Measurements from ENCODE around the gene CTBP1.

Gene CTBP1

DNA sequence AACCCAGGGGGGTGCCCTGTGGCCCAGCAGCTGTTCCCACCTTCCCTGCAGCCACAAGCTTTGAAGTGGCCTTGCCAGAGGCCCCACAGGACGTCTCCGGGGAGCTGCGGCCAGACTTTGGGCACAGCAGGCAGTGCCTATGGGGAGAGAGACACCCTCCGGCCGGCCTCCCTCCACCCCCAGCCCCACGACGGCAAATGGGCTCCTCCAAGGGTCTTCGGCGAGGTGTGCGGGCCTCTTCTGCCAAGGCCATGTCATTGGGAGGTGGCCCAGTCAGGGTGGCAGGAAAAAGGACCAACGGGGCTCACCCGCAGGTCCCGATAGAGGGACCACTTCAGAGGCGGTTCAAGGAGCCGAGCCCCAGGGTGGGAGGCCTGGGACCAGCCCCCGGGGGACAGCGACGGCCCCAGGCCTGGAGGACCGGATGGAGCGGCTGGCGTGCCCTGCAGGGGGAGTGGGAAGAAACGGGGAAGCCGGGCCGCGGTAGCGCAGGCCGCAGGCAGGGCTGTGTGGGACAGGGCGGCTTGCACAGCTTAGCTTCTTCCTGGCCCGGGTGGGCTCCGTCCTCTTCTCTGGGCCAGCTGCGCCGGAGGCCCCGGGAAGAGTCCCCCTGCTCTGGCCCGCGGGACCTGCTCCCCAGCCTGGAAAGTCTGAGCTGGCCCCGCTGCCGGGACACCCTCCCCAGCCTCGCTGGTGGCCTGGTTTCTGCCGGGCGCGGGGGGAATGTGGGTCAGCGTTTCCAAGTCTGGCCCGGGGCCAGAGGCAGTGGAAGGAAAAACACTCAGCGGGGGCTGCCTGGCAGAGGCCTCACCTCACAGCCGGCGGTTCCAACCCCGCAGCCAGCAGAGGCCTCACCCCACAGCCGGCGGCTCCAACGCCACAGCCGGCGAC is 54.7 kb downstream of the CTBP1 start:
- FAIRE-seq: no peak

DNA sequence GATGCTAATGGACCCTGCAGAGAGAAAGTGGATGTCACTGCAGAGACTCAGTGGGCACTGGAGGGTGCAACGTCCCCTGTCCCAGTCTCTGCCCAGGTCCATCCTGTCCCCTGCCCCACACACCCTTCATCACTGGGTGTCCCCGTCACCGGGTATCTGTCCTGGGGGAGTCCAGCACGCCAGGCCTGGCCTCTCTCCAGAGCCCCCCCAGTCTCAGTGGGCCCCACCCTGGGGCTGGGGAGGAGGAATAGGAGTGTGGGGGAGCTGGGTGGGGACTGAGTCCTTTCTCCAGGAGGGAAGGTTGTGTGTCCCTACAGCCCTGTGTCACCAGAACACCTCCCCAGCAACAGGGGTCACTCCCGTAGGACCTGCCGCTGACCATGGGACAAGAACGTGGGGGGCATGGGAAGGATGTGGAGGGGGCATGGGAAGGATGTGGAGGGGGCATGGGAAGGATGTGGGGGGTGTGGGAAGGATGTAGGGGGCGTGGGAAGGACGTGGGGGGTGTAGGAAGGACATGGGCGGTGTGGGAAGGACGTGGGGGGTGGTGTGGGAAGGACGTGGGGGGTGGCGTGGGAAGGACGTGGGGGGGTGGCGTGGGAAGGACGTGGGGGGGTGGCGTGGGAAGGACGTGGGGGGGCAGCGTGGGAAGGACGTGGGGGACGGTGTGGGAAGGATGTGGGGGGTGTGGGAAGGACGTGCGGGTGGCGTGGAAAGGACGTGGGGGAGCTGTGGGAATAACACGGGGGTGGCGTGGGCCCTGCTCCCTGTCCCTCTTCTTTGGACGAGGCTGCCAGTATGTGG is 55.5 kb downstream of the CTBP1 start:
- no peak for FAIRE-seq

DNA sequence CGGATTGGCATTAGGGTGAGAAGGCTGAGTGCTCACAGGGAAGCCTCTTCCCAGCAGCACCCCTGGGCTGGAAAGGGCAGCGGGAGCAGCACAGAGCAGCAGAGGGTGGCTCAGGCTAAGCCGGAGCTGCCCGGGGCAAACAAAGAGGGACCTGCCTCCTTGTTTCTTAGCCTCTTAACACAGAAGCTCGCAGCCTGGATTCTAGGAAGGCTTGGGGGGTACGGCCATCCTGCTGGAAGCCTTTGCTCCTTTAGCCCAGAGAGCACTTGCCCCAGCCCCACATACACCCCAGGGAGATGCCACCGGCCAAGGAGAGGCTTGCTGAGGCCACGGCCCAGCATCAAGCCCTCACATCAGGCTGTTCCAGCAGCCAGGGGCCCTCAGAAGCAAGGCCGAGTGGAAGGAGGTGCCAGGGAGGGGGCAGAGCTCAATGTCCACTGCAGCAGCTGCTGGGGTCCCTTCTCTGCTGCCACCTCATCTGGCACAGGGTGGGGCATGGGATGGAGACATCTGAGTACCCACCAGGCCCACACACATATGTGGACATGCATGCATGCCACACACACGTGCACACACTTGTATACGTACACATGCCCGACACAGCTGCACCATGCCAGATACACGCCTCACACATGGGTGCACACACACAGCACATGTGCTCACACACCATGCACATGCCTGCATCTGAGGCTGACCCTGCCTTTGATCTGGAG is 56.3 kb downstream of the CTBP1 start:
- no peak for FAIRE-seq

DNA sequence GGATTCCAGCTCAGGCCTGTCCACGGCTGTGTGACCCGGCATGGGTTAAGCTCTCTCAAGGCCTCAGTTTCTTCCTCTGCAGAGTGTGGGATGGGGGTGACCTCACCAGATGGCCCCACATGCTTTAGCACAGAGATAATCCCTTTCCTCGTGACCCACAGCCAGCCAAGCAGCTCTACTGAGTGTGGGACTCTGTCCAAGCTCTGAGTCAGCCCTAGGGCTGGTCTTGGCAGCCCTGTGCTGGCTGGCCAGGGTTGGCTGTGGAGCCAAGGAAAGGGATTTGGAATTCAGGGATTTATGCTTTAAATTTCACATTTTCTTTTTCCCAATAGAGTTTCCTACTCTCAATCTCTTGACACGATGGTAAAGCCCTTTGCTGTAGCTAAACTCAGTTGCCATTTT is 56.8 kb downstream of the CTBP1 start:
- peak; percentile 94 for FAIRE-seq

DNA sequence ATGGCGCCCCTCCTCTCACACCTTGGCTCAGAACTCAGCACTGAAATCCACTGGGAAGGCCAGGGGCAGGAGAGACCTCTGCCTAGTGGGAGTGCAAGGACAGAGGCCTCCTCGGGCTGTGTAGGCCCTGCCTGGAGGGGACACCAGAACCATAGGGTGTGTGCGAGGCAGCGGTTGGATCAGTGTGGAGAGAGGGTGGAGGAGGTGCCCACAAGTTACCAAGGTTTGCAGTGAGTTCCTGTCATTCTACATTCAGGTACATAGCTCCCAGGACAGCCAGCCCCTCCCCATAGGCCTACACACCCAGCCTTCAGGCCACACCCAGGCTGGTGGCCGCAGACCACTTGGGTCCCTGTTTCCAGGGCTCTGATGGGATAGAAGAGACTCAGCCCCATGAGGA is 57.3 kb downstream of the CTBP1 start:
- no peak for FAIRE-seq

DNA sequence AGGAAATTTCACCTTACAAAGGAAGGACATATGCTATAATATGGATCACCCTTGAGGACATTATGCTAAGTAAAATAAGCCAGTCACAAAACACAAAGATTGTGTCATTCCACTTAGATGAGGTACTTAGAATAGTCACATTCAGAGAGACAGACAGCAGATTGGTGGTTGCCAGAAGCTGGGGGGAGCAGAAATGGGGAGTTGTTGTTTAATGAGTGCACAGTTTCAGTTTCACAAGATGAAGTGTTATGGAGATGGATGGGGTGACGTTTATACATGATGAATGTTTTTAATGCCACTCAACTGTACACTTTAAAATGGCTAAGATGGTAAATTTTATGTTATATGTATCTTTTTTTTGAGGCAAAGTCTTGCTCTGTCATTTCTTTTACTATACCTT is 61.7 kb downstream of the CTBP1 start:
- FAIRE-seq: peak; percentile 70

DNA sequence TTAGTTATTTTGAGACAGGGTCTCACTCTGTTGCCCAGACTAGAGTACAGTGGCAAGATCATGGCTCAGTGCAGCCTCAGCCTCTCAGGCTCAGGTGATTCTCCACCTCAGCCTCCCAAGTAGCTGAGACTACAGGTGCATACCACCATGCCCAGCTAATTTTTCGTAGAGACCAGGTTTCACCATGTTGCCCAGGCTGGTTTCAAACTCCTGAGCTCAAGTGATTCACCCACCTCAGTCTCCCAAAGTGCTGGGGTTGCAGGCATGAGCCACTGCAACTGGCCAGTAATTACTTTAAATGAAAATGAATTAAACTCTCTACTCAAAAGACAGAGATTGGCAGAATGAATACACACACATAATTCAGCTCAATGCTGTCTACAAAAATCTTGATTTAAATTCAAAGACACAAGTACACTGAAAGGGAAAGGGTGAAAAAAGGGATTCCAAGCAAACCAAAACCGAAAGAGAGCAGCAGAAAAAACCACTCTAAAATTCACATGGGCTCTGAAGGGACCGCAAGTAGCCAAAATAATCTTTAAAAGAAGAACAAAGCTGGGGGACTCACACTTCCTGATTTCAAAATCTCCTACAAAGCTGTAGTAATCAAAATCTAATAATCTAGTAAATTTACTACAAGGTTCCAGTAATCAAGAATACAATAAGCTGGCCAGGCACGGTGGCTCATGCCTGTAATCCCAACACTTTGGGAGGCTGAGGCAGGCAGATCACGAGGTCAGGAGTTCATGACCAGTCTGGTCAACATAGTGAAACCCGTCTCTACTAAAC is 64.8 kb downstream of the CTBP1 start:
- FAIRE-seq: no peak

DNA sequence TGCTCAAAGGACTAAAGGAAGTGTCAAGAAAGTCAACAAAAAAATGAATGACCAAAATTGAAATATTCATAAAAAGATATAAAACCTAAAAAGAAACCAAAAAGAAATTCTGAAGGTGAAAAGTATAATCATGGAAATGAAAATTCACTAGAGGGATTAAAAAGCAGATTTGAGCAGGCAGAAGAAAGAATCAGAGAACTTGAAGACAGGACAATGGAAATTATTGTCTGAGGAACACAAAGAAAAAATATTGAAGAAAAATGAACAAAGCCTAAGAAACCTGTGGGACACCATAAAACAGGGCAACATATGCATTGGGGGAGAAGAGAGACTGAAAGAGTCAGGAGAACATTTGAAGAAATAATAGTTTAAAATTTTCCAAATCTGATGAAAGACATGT is 66.6 kb downstream of the CTBP1 start:
- no peak for FAIRE-seq

DNA sequence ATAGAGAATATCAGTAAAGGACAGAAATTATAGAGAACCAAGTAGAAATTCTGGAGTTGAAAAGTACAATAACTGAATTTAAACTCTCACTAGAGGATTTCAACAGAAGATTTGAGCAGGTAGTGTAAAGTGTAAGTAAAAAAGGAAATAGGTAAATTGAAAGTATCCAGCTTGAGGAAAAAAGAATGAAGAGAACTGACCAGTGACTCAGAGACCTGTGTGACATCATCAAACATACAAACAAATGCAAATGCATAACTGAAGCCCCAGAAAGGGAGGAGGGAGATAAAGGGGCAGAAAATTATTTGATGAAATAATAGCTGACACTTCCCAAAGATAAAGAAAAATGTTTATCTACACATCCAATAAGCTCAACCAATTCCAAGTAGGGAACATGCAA is 68.3 kb downstream of the CTBP1 start:
- no peak for FAIRE-seq

DNA sequence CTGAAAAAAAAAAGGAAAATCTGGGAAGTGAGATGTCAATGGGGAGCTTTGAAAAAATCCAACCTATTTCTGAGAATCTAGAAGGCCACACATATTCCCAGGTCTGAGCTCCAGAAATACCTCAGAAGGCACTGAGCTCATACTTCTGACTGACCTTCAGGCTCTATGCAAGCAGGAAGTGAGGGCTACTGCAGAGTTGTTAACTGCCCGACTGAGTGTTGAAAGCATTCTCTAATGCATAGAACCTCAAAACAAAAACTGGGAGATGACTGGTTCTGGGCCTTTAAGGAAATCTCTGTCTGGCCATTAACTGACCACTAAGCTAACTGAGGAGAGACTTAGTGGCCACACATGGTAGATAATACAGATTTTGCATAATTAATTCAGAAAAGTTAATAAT is 69.0 kb downstream of the CTBP1 start:
- no peak for FAIRE-seq

DNA sequence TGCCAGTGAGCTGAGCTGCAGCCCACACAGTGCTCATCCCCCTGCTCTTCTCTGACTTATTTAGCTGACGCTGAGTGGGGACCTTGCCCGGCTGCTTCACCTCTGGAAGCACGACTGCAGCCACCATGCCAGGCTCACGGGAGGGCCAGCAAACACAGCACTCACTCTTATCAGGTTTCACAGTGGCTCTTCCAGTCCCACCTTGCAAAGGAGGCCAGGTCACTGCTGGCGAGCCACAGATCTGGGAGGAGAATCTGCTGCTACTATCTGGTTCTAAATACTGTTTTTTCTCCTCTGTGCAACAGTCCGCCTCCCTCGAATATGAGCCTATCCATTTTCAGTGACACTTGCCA is 69.9 kb downstream of the CTBP1 start:
- FAIRE-seq: no peak

DNA sequence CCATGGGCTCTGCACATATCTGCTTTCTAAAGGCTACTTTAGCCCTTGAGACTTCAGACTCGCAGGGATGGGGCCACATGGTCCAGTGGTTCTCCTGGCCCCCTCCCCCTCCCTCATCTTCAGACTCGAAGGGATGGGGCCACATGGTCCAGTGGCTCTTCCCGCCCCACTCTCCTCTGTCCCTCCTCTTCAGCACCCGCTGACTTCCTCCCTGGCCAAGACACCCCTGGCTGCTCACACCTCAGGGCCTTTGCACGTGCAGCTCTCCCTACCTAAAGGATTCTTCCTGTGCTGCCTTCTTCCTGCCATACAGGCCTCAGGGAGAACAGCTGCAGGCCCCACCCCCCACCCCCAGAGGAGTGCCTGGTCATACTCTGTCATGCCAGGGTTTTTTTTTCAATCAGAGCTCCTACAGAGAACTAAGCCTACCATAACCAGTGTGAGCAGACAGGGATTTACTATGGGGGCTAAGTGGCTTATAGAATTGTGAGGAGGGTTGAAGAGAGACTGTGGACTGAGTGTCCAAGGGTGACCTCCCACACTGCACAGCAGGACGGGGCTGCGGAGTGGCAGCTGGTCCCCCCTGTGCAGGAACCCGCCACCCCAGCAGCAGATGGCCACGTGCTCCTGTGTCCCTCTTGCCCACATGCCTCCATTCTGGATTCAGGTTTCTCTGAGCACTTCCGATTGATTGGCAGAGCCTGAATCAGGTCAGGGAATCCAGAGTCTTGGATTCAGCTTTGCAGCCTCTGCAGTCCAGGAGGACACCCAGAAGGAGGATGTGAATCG is 70.4 kb downstream of the CTBP1 start:
- no peak for FAIRE-seq

DNA sequence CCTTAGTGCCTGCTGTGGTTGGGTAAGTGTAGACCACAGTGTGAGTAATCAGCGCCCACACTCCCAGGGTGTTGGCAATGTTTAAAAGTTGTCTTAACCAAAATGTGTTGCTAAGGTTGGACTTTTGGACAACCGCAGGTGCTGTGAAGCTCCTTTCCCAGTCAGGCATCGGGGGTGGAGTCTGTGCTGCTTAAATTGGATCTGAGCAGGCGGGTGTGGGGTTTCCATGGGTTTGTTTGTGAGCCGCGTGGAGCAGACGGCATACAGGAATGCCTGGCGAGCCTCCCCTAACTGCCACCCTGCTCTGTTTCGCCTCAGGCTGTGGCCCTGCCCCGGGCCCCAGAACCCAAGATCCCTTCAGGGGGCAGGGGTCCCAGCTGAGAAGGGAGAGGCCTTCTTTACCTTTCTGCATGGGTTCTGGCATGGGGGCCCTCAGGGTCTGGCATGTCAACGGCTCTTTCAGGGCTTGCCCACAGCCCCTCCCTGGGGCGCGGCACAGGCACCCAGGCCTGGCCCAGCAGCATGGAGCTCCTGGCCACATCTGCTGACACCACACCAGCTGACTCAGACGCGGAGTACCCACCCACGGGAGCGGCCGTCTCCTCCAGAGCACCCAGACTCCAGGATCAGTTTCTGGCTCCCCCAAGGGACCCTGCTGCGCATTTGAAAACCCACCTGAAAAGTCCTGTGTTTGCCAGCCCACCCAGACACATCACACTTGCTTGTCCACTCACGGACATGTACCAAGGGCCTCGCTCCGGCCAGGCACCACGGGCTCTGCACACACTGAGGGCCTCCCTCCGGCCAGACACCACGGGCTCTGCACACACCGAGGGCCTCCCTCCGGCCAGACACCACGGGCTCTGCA is 71.4 kb downstream of the CTBP1 start:
- no peak for FAIRE-seq

DNA sequence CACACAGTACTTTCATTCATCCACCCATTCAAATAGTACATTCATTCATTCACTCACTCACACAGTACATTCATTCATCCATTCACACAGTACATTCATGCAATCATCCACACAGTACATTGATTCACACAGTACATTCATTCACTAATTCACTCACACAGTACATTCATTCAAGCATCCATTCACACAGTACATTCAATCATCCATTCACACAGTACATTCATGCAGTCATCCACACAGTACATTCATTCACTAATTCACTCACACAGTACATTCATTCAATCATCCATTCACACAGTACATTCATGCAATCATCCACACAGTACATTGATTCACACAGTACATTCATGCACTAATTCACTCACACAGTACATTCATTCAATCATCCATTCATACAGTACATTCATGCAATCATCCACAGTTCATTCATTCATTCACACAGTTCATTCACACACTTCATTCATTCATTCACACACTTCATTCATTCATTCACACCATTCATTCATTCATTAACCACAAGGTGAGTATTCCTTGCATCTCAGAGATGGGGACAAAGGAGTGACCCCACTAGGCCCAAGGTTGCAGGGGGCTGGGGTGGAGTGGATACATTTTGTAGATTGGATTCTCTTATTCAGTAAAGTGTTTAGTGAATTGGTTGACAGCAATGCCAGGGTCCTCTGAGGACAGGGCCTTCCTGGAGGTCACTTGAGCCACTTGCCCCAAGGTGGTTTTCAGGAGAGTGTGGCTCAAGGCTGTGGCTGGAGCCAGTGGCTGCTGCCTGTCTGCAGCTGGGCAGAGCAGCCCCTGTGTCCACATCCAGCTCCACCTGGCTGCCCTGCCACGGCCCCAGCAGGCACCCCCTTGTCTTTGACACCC is 72.3 kb downstream of the CTBP1 start:
- FAIRE-seq: no peak

DNA sequence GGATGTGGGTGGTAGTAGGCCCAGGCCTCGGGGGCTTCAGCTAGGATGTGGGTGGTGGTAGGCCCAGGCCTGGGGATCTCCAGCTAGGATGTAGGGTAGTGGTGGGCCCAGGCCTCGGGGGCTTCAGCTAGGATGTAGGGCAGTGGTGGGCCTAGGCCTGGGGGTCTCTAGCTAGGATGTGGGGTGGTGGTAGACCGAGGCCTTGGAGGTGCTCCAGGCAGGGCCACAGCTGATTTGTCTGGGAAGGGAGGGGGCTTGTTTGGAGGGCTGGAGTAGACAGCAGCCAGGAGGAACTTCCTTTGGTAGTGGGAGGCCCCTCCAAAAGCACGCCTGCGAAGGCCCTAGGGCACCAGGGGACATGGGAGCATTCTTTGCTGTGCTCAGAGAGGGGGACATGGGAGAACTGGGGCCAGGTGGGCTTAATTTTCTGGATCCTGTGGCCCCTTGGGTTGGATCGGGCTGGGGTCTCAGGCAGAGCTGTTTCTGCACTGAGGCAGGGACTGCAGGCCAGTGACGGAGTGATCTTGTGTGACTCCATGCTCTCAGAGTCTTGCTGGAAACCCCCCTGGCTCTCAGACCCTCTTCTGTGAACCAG is 73.2 kb downstream of the CTBP1 start:
- no peak for FAIRE-seq

DNA sequence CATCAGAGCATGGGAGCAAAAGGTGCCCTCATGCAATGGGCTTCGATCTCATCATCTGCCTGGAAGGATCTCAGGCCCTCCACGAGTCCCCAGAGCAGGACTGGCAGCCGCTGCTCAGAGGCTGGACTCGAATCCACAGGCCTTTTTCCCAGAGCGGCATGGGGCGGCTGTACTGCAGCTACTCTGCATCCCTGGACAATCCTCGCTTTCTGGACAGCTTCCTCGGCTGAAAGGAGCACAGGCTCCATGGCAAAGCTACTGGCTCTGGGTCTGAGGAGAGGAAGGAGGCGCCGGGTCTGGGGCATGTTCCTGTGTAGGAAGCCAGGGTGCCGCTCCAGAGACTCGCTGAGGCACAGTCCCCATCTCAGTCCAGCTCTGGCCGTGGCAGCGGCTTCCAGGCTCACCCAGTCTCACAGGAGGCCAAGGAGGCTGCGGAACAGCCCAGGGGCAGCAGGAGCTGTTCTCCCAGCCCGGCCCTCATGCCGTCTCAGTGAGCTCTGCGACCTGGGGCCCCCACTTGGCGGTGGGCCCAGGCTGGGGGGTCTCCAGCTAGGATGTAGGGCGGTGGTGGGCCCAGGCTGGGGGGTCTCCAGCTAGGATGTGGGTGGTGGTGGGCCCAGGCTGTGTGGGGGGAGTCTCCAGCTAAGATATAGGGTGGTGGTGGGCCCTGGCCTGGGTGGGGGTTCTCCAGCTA is 73.8 kb downstream of the CTBP1 start:
- FAIRE-seq: no peak

DNA sequence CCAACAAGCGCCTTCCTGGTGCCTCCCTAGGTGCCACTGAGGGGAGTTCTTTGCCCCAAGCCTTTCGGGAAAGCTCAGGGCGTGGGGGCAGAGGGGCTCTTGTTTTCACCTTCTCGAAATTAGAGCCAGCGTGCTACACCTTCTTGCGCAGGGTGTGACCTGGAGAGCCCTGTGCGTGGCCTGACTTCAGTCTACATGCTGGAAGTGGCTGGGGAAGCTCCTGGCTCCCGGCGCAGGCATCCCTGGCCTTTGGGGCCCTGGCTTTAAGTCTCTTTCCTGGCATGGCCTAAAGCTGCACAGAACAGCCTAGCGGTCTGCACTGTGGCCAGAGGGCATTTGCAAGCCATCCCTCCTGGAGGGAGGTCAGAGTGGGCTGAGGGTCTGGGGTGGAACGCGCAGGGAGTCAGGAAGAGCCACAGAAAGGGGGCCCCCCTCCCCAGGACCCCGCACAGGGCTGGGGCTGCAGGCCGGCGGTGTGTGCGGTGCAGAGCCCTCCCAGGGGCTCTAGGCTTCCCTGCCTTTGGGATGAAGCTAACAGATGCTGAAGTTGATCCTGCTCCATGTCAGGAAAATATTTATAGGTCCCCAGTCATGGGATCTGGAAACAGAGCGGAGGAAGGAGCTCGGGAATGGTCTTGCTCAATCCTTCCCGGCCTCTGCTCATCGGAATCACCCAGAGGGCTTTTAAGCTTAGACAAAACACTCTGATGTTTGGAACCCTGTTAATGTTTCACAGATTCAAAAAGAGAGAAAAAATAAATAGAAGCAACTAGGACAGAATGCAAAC is 75.8 kb downstream of the CTBP1 start:
- FAIRE-seq: peak; percentile 97

Measured in islet of Langerhans (tissue), 1 donor.